EH (cell line): Measurements from ENCODE around the gene TRPM6.

ENCODE experiments used
- DNase-seq: peaks from one replicate; pipeline ENCODE4 v3.0.0-alpha.2; 2015; ENCODE audit warnings: low read depth

TRPM6 gene

GRCh38 chr9:74721696-74722660 is 165.7 kb downstream of the TRPM6 start:
- DNase-seq, result no peak

- DNase-seq, result no peak
These were observed 168.4 kb downstream of the TRPM6 start for GRCh38 chr9:74719306-74719705.

- DNase-seq, result no peak
These were observed 169.0 kb downstream of the TRPM6 start for GRCh38 chr9:74718709-74719108.

- no peak for DNase-seq
These were observed 176.4 kb downstream of the TRPM6 start for GRCh38 chr9:74711341-74711740.

GRCh38 chr9:74697535-74697934 is 190.2 kb downstream of the TRPM6 start:
- DNase-seq, result no peak

GRCh38 chr9:74696520-74696919 is 191.2 kb downstream of the TRPM6 start:
- no peak for DNase-seq

- no peak for DNase-seq
These were observed 196.7 kb downstream of the TRPM6 start for GRCh38 chr9:74691058-74691457.

GRCh38 chr9:74683322-74683721 is 204.4 kb downstream of the TRPM6 start:
- no peak for DNase-seq

GRCh38 chr9:74681906-74682305 is 205.8 kb downstream of the TRPM6 start:
- no peak for DNase-seq

GRCh38 chr9:74674077-74674476 is 213.6 kb downstream of the TRPM6 start:
- no peak for DNase-seq
